ENCODE measurements around the gene SAP30BP.

DNA sequence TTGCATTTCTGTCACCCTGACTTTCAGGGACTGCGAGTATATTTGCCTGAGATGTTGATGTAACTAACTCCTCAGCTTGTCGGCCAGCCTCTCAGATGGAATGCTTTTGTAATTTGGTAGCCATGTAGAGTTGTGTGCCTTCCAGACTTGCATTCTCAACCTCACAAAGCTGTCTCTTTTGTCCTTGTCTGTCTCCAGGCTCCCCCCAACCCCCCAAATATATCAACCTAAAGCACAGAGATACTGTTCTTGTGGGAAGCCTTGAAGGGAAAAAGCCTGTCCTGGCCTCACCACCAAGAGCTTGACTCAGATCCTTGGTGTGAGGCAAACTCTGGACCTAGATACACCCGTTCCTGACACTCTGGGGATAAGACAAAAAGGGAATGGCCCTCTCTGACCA, 18.4 kb downstream of the SAP30BP start:
- TF ChIP-seq CTCF (conservative IDR thresholded peaks at IDR 0.05) (no peak), EZH2 (IDR thresholded peaks at IDR 0.05; ENCODE audit: low read depth) (no peak)

Data from PC-9 (cell line).